ENCODE data around the gene RASSF6. TPM values are rescaled to one million over a fixed set of nuclear protein-coding genes. Genes with fewer than 3 reads are reported as not detected.

RASSF6 gene
- polyA plus RNA-seq, 1 donor from 2014 or later: not detected

- no peak overlapping the region for H3K9ac ChIP-seq (ENCODE audit: low read length)
- H3K4me2 ChIP-seq (ENCODE audit: low read length): no peak overlapping the region
- no peak overlapping the region for H3K27ac ChIP-seq (ENCODE audit: low read length)
- no peaks in the 10 kb centered on the region for H3K36me3 ChIP-seq (ENCODE audit: insufficient read depth, low read length)
- no peak overlapping the region for H3K4me3 ChIP-seq (ENCODE audit: low read length)
- H3K9me2 ChIP-seq (ENCODE audit: insufficient read depth, low read length): no peaks in the 10 kb centered on the region
- no peaks in the 10 kb centered on the region for H4K20me1 ChIP-seq (ENCODE audit: insufficient read depth)
- no peaks in the 10 kb centered on the region for H3F3A ChIP-seq (ENCODE audit: insufficient read depth, low read length, poor library complexity, severe bottlenecking)
- no peak overlapping the region for H2AFZ ChIP-seq (ENCODE audit: low read depth, low read length)
- no peaks in the 10 kb centered on the region for H3K9me3 ChIP-seq (ENCODE audit: low read length)
- no peaks in the 10 kb centered on the region for H3K27me3 ChIP-seq (ENCODE audit: insufficient read depth, low read depth, low read length)
- no peaks in the 10 kb centered on the region for H3K79me2 ChIP-seq (replicated peaks; ENCODE audit: insufficient read depth, low read length)
- TF ChIP-seq SMC3 (conservative IDR thresholded peaks at IDR 0.05; ENCODE audit: poor library complexity): no peak
- TF ChIP-seq POLR2AphosphoS5 (IDR thresholded peaks at IDR 0.05): no peak
- no peak for TF ChIP-seq RAD21 (conservative IDR thresholded peaks at IDR 0.05)
- no peak for TF ChIP-seq TAF1 (IDR thresholded peaks at IDR 0.05; ENCODE audit: low read depth)
- TF ChIP-seq CTCF (IDR thresholded peaks at IDR 0.05; ENCODE audit: poor library complexity, severe bottlenecking): no peak
- TF ChIP-seq EP300 (conservative IDR thresholded peaks at IDR 0.05; ENCODE audit: poor library complexity, severe bottlenecking): no peak
- no peak for TF ChIP-seq REST (IDR thresholded peaks at IDR 0.05; ENCODE audit: borderline replicate concordance)
- TF ChIP-seq MXI1 (conservative IDR thresholded peaks at IDR 0.05; ENCODE audit: poor library complexity, severe bottlenecking): no peak
- no peak for TF ChIP-seq EZH2 (IDR thresholded peaks at IDR 0.05; ENCODE audit: borderline replicate concordance, insufficient read depth, low read length, poor library complexity, severe bottlenecking)
Measured at GRCh38 chr4:73606465-73606974, 13.7 kb downstream of the RASSF6 start.

GRCh38 chr4:73603854-73604584, 16.2 kb downstream of the RASSF6 start:
- no peaks in the 10 kb centered on the region for H4K20me1 ChIP-seq (ENCODE audit: insufficient read depth)
- no peaks in the 10 kb centered on the region for H3K9me2 ChIP-seq (ENCODE audit: insufficient read depth, low read length)
- H3K36me3 ChIP-seq (ENCODE audit: insufficient read depth, low read length): no peaks in the 10 kb centered on the region
- TF ChIP-seq EP300 (conservative IDR thresholded peaks at IDR 0.05; ENCODE audit: poor library complexity, severe bottlenecking): no peak
- TF ChIP-seq RAD21 (conservative IDR thresholded peaks at IDR 0.05): no peak
- no peak for TF ChIP-seq EZH2 (IDR thresholded peaks at IDR 0.05; ENCODE audit: borderline replicate concordance, insufficient read depth, low read length, poor library complexity, severe bottlenecking)
- TF ChIP-seq TAF1 (IDR thresholded peaks at IDR 0.05; ENCODE audit: low read depth): no peak
- TF ChIP-seq REST (IDR thresholded peaks at IDR 0.05; ENCODE audit: borderline replicate concordance): no peak
- no peak for TF ChIP-seq POLR2AphosphoS5 (IDR thresholded peaks at IDR 0.05)
- TF ChIP-seq MXI1 (conservative IDR thresholded peaks at IDR 0.05; ENCODE audit: poor library complexity, severe bottlenecking): no peak
- no peak for TF ChIP-seq CTCF (IDR thresholded peaks at IDR 0.05; ENCODE audit: poor library complexity, severe bottlenecking)
- no peaks in the 10 kb centered on the region for H3K9me3 ChIP-seq (ENCODE audit: low read length)
- no peaks in the 10 kb centered on the region for H3F3A ChIP-seq (ENCODE audit: insufficient read depth, low read length, poor library complexity, severe bottlenecking)
- H3K79me2 ChIP-seq (replicated peaks; ENCODE audit: insufficient read depth, low read length): no peaks in the 10 kb centered on the region
- H3K27me3 ChIP-seq (ENCODE audit: insufficient read depth, low read depth, low read length): no peaks in the 10 kb centered on the region
- H3K4me2 ChIP-seq (ENCODE audit: low read length): no peak overlapping the region
- H3K4me3 ChIP-seq (ENCODE audit: low read length): no peak overlapping the region
- H2AFZ ChIP-seq (ENCODE audit: low read depth, low read length): no peak overlapping the region
- no peak overlapping the region for H3K27ac ChIP-seq (ENCODE audit: low read length)
- H3K9ac ChIP-seq (ENCODE audit: low read length): no peak overlapping the region
